GM18502 (cell line): ENCODE measurements around the gene AP1M1.
"Not testable (repeated sequence)": the region's sequence is repeated elsewhere in the genome, so short reads cannot be mapped to it uniquely, and the experiment has no call there.

Experiments used
- ATAC-seq: cut with Tn5 transposase; IDR thresholded peaks from one replicate; pipeline ENCODE4 v1.9.1; 2021; ENCODE audit warnings: mild to moderate bottlenecking; ENCODE audit not compliant: unreplicated experiment, poor library complexity

Gene AP1M1

GRCh38 chr19:16197622-16198369, at the start of gene AP1M1:
AP1M1 (plus strand) TSS chr19:16197911; CDS start chr19:16198027, 116 bp downstream.
- peak; percentile 82 for ATAC-seq

- no peak for ATAC-seq
Measured at GRCh38 chr19:16148443-16149229, 49.1 kb upstream of the AP1M1 start.

DNA sequence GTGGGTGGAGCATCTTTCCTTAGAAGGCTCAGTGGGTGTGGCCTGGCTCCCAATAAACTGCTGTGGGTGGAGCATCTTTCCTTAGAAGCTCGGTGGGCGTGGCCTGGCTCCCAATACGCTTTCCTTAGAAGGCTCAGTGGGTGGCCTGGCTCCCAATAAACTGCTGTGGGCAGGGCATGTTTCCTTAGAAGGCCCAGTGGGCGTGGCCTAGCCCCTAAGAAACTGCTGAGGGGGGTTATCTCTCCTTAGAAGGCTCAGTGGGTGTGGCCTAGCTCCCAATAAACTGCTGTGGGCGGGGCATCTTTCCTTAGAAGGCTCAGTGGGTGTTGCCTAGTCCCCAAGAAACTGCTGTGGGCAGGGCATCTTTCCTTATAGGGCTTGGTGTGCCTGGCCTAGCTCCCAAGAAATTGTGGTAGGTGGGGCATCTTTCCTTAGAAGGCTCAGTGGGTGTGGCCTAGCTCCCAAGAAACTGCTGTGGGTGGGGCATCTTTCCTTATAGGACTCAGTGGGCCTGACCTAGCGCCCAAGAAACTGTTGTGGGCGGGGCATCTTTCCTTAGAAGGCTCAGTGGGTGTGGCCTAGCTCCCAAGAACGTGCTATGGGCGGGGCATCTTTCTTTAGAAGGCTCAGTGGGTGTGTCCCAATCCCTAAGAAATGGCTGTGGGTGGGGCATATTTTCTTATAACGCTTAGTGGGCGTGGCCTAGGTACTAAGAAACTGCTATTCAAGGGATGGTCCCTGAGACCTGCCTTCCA, 44.0 kb upstream of the AP1M1 start:
- ATAC-seq = no peak

DNA sequence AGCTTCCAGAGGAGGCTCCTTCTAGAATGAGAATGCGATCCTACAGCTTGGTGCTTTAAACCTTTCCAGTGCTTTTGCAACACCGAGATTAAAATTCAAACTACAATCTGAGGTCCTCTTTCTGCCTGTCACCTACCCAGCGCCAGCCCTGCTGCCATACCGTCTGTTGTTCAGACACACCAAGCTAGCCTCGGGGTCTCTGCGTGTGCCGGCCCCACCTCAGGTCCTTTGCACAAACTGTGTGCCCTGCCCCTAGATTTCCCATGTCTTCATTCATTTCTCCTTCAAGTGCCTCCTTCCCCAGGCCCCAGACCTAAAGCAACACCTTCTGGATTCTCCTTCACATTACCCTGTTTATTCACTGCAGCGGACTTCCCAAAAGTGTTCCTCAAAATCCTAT, 43.2 kb upstream of the AP1M1 start:
- ATAC-seq = no peak

- no peak for ATAC-seq
Measured at GRCh38 chr19:16155128-16155527, 42.6 kb upstream of the AP1M1 start.

- no peak for ATAC-seq
Measured at GRCh38 chr19:16156904-16157303, 40.8 kb upstream of the AP1M1 start.

- ATAC-seq = no peak
Measured at GRCh38 chr19:16157601-16158000, 40.1 kb upstream of the AP1M1 start.

DNA sequence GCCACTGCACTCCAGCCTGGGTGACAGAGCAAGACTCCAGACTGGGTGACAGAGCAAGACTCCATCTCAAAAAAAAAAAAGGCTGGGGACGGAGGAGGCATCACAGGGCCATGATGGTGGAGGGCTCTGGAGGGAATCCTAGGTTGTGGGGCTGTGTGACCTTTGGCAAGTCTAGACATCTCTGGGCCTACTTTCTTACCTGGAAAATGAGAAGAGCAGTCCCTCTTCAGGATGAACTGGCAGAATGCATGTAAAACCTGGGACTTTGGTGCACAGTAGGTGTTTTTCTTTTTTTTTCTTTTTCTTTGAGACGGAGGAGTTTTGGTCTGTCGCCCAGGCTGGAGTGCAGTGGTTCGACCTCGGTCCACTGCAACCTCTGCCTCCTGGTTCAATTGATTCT, 38.1 kb upstream of the AP1M1 start:
- no peak for ATAC-seq

GRCh38 chr19:16160445-16160942, 37.2 kb upstream of the AP1M1 start:
- no peak for ATAC-seq

DNA sequence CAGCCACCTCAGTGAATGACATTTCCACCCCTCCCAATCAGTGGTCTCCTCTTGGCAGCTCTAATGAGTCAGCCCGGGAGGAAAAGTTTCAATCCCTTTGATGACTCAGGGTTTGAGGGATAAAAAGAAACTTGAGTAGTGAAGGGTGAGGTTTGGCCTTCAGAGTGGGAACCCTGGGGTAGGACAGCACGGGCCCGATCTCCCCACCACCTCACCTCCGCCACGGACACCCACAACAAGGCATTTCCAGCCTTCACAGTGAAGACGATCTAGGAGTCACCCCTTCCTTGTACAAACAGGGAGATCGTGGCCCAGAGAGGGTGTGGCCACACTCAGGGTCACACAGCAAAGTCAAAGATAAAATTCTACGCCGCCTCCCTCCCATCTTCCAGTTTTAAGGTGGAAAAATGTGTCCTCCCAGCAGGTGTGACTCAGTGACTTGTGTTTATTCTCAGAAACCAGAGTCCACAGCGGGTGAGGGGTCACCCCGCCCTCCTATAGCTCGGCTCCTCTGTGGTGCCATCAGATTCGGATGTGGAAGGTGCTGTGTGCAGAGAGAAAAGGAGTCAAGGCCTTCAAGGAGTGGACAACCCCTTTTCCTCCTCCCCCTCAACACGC, 36.7 kb upstream of the AP1M1 start:
- no peak for ATAC-seq

- no peak for ATAC-seq
Measured at GRCh38 chr19:16161840-16162239, 35.9 kb upstream of the AP1M1 start.

GRCh38 chr19:16164222-16164890, 33.4 kb upstream of the AP1M1 start:
- ATAC-seq = no peak

DNA sequence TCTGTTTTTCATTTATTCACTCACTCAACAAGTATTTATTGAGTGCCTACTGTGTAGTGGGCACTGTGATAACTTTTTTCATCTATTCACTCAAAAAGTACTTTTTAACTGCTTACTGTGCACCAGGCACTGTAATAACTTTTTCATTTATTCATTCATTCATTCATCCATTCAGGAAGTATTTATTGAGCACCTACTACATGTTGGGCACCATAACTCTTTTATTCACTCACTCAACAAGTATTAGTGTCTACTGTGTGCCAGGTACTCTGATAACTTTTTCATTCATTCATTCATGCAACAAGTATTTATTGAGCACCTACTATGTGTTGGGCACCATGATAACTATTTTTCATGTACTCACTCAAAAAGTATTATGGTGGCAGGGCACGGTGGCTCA, 31.3 kb upstream of the AP1M1 start:
- ATAC-seq = no peak

- ATAC-seq = no peak
Measured at GRCh38 chr19:16167055-16167454, 30.7 kb upstream of the AP1M1 start.

DNA sequence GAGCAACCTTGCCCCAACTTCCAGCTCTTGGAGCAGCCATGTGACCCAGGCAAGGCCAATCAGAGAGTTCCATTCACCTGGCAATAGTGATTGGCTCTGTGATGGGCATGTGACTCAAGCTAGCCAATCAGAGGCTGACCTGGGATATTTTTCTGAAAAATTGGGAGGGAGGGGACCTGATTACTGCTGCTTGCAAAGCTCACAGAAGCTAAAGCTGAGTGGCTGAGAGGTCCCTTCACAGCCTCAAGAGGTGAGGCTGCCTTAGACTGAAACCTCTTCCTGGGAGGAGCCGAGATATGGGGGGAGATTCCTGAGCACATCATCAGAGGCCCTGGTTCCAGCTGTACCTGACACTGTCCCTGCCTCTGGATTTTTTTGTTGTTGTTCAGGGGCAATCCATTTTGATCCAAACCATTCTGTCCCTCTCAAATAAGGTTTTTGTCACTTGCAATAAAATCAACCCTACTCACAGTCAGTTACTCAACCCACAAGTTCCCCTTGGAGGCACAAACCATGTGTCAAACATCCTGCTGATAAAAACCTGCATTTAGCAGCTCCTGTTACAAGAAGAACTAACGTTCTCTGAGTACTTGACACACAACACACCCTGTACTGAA, 29.1 kb upstream of the AP1M1 start:
- ATAC-seq = no peak

DNA sequence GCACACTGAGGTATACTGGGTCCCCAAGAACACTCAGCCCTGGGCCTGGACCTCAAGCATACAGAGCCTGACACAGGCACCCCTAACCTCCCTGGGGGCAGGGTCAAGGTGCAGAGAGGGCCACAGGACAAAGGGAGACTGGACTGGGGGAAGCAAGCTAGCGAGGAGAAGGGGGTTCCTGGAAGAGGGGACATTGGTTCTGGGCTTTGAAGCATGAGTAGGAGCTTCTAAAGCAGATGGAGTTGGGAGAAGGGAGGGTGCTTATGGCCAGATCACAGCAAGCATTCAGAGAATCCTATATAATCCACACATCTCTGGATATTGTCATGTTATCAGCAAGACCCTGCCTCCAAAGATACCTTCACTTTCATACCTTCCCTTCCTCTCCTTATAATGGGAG, 27.6 kb upstream of the AP1M1 start:
- no peak for ATAC-seq

- no peak for ATAC-seq
Measured at GRCh38 chr19:16175954-16176353, 21.8 kb upstream of the AP1M1 start.

- not testable (repeated sequence) for ATAC-seq
Measured at GRCh38 chr19:16178866-16179265, 18.8 kb upstream of the AP1M1 start.

GRCh38 chr19:16180611-16181010, 17.1 kb upstream of the AP1M1 start:
- ATAC-seq = no peak
